NB4 (cell line): Measurements from ENCODE around the gene PIK3IP1.

ENCODE experiments used
- DNase-seq: peaks from one replicate; pipeline ENCODE4 v3.0.0; 2010; ENCODE audit warnings: low read depth
- H3K4me3 ChIP-seq: one replicate; pipeline ENCODE4 v1.5.1; 2011; ENCODE audit warnings: mild to moderate bottlenecking, low read depth, low read length, moderate library complexity
- CTCF ChIP-seq: IDR thresholded peaks from one replicate; pipeline ENCODE4 v1.5.1; 2012; ENCODE audit warnings: low read depth, low read length
- MAX ChIP-seq: IDR thresholded peaks from 2 replicates; pipeline ENCODE4 v1.6.1; 2011; ENCODE audit warnings: low read depth, low read length
- MYC ChIP-seq: IDR thresholded peaks from 2 replicates; pipeline ENCODE4 v1.6.1; 2011; ENCODE audit warnings: low read depth, low read length
- POLR2A ChIP-seq: IDR thresholded peaks from 2 replicates; pipeline ENCODE4 v1.6.1; 2011; ENCODE audit warnings: mild to moderate bottlenecking; ENCODE audit not compliant: insufficient read length; ENCODE audit errors: extremely low read depth

PIK3IP1 gene

GRCh38 chr22:31334329-31334728, 42.0 kb upstream of the PIK3IP1 start:
- no peak overlapping the region for H3K4me3 ChIP-seq
- TF ChIP-seq POLR2A, result no peak
- no peak for TF ChIP-seq MAX
- no peak for TF ChIP-seq MYC
- TF ChIP-seq CTCF, result no peak
- no peak for DNase-seq

- DNase-seq, result no peak
- TF ChIP-seq MYC (no peak), MAX (no peak), POLR2A (no peak), CTCF (no peak)
- H3K4me3 ChIP-seq, result no peak overlapping the region
These were observed 41.4 kb upstream of the PIK3IP1 start for GRCh38 chr22:31333641-31334040.

GRCh38 chr22:31332886-31333285, 40.6 kb upstream of the PIK3IP1 start:
- no peak for DNase-seq
- TF ChIP-seq MAX, result no peak
- TF ChIP-seq POLR2A, result no peak
- TF ChIP-seq CTCF, result no peak
- no peak for TF ChIP-seq MYC
- no peak overlapping the region for H3K4me3 ChIP-seq

GRCh38 chr22:31332010-31332409, 39.7 kb upstream of the PIK3IP1 start:
- no peak overlapping the region for H3K4me3 ChIP-seq
- TF ChIP-seq MAX (no peak), CTCF (no peak), MYC (no peak), POLR2A (no peak)
- DNase-seq, result no peak

- no peak for DNase-seq
- no peak overlapping the region for H3K4me3 ChIP-seq
- TF ChIP-seq MYC (no peak), MAX (no peak), CTCF (no peak), POLR2A (no peak)
These were observed 37.3 kb upstream of the PIK3IP1 start for GRCh38 chr22:31329453-31330215.

- TF ChIP-seq CTCF (no peak), MAX (no peak), MYC (no peak)
- no peak overlapping the region for H3K4me3 ChIP-seq
- DNase-seq, result no peak
These were observed 36.7 kb upstream of the PIK3IP1 start for GRCh38 chr22:31329029-31329428.
